Muscle of arm (tissue), 12 donors: ENCODE results near the gene ACKR3. TPM values are rescaled to one million over a fixed set of nuclear protein-coding genes. Genes with fewer than 3 reads are reported as not detected.

ENCODE experiments used
- DNase-seq: peaks from one replicate; pipeline ENCODE4 v3.0.0-alpha.2; 2013
- polyA plus RNA-seq, 12 donors: library from polyadenylated mRNA; unstranded; fragments of 120-200 nt; gene quantifications; one replicate each; pipeline ENCODE4 v1.2.1, GENCODE V29; 2013; ENCODE audit not compliant: insufficient read length in 12 of 12

Gene ACKR3
- polyA plus RNA-seq, 12 donors, result 17.7 to 67.0 (median 24.9) TPM; not detected in 1

GRCh38 chr2:236547725-236548124 is 21.9 kb upstream of the ACKR3 start:
- no peak for DNase-seq

DNA sequence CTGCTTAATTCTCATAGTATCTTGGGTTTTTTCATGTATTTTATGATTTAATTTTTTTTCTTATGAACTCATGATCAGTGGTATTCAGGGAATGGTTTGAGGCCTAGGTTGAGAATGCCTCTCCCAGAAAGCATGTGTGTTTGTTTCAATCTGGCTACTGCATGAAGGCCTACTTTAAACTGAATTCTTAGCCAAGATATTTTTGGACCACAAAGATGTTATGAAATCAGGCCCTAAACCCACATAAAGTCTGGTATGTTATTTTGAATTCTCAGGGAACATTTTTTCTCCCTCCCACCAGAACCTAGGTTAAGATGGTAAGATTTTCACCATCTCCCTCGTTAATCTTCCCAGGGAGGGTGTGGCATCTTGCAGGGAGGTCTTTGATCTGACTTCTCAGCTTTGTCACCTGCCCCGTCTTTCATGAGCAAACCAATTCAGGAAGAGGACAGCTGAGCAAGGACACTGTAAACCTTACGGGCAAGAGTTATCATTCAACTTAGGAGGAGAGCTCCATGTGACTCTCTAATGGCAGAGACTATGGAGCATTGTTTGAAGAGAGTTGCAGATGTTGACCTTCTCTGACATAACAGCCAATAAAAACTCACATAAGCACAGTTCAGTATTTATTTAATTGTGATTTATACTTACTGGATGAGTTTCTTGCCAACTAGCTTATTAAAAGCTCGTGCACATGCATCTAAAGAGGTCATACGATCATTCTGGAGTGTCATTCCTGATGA is 21.3 kb upstream of the ACKR3 start:
- DNase-seq, result no peak

- no peak for DNase-seq
Measured at GRCh38 chr2:236549165-236549564, 20.5 kb upstream of the ACKR3 start.

DNA sequence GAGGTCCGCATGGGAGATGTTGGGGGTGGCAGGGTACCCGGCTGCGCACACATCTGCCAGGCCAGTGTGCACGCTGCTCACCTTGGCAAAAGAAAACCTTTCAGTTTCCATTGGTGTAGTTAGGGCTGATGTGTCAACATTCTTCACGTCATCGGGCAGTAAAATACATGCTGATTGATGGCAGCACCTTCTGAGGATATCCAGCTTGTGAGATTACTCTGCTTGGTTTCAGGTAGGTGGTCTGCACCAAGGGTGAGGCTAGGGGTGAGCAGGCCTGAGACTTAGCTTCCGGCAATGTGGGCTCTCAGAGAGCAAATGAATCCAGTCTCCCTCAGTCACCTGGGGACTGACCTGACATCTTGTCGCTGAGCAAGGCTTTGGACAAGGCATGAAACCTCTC is 19.3 kb upstream of the ACKR3 start:
- no peak for DNase-seq

DNA sequence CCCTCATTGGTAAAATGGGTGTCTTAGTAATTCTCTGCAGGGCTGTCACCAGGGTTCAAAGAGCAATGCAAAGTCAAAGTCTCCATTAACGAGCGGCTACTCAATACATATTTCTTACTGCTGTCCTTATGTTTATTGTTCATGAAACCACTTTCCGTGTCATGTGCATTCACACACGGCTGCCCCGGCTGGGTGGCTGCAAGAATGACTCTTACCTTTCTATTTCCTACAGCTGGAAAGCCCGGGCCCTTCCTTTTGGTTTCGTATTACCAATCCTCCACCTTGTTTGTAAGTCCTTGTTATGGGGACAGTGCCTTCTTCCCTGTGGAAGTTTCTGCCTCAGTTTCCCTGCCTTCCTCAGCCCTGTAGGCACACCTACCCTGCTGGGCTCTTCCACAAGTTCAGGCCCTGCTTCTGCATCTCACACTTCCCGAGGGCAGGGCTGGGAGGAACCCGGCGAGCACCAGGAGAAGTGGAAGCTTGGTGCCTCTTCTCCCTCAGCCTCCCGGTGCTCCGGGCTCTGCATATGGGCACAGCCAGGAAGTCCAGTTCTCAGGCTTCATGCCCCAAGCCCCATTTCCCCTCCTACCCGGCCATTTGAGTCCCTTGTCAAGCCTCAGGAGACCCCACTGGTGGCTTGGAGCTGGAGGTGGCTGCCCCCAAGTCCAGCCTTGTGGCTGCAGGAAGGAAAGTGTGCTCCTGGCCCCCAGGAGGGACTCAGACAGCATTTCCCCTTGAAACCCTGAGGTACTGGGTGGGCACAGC is 18.7 kb upstream of the ACKR3 start:
- DNase-seq, result no peak

DNA sequence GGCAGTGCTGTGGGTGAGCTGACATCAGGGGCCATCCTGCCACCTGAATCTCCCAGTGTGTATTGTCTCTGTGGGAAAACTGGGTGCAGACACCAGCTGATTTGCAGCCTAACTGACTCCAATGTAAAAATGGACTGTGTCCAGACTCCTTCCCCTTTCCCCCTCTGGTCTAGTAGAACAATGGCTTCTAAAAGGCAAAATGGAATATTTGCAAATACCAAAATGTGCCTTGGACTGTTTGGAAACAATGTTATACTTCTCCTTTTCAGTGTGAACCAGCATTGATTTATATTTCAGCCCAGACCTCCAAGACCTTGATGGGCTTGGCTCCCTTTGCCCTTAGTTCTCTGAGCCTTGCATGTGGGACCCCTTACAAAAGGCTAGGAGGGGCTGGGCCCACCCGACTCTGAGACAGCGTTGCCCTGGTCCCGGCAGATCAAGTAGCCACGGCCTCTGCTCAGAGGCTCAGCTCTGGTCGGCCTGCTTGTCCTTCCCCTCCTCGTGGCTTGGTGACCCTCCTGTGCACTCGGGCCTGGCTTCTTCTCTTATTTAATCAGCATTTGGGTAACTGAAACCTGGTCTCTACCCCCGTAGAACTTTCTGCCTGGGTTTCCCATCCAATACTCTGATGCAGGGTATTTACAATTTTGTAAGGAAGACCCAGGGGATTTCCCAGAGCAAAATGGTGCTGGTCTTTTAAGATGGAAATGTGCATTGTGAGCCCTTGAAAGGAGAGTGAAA is 18.0 kb upstream of the ACKR3 start:
- DNase-seq, result no peak

- DNase-seq, result no peak
Measured at GRCh38 chr2:236552212-236552542, 17.4 kb upstream of the ACKR3 start.

GRCh38 chr2:236552581-236553363 is 16.9 kb upstream of the ACKR3 start:
- no peak for DNase-seq

GRCh38 chr2:236553522-236553921 is 16.1 kb upstream of the ACKR3 start:
- DNase-seq, result no peak

DNA sequence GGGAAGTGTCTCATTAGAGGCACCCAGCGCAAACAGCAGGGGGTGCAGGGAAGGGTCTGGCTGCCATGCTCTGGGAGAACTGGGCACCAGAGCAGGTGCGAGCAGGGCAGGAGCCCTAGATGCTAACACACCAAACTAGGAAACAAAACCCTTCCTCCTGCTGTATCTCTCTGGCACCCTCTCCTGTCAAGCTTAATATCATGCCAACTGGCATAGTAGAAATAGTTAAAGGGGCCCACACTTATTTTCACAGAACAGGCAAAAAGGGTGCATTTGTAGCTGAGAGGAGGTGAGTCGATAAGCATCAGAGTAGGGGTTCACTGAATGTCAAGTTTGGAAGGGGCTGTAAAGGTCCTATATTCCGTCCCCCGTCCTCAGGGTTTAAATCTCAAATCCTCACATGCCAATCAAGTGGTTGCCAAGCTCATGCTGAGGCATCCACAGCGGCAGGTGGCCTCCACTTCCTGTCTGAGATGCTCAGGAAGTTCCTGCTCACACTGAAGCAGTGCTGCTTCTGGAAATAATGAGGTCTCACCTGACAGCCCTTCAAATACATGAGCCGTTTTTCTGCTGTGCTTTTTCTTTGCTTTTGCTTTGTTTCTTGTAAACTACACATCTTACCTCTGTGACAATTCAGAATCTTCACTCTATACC is 14.9 kb upstream of the ACKR3 start:
- no peak for DNase-seq

- no peak for DNase-seq
Measured at GRCh38 chr2:236555481-236555880, 14.1 kb upstream of the ACKR3 start.

GRCh38 chr2:236557306-236558030 is 12.2 kb upstream of the ACKR3 start:
- no peak for DNase-seq

- no peak for DNase-seq
Measured at GRCh38 chr2:236558036-236558435, 11.6 kb upstream of the ACKR3 start.

- no peak for DNase-seq
Measured at GRCh38 chr2:236558993-236559978, 10.3 kb upstream of the ACKR3 start.

- no peak for DNase-seq
Measured at GRCh38 chr2:236561874-236562273, 7.8 kb upstream of the ACKR3 start.

DNA sequence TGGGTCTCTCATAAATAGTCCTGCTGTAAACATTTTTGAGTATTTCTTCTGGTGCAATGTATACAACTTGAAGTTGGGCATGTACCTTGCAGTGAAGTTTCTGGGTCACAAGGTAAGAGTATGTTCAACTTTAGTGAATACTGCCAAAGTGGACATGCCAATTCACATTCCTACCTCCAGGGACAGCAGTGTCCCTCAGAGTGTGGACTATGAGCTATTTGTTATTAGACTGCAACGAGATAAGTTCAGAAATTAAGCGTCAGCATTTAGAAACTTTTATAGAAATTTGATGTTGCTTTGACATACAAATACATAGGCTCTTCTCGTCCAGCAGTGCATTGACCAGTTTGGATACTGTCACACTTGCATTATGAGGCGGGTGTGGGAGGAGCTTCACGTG is 7.2 kb upstream of the ACKR3 start:
- no peak for DNase-seq

DNA sequence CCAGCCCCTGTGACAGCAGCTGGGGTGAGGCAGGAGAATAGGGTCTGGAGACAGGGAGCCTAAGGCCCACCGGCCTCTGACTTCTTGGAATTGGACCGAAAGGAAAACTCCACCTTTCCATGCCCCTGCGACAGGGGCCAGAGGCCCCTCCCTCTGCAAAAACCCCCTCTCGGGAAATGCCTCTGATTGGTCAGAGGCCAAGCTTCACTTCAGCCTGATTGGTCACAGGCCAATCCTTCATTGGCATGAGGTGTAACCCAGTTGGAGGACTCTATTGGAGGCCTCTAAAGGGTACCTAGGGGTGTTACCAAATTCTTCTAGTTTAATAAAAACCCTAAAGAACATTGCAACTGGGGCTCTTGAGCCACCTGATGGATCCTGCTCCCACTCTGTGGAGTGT is 5.7 kb upstream of the ACKR3 start:
- DNase-seq, result no peak

DNA sequence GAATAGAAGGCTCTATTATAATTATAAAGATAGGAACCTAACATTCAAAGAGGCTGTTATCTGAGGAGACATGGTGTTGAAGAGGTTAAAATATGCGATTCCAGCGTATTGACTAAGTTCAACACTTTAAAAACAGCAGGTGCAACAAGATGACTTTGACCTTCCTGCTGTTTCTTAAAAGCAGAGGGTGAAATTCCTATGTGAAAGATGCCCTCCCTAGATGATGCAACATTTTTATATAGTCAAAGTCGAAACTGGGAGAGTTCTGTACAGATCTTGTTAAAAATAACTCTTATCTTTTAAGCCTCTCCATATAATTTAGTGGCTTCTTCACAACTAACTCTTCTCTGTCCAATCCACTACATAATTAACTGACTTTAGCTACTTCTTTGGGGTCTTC is 4.4 kb upstream of the ACKR3 start:
- no peak for DNase-seq

DNA sequence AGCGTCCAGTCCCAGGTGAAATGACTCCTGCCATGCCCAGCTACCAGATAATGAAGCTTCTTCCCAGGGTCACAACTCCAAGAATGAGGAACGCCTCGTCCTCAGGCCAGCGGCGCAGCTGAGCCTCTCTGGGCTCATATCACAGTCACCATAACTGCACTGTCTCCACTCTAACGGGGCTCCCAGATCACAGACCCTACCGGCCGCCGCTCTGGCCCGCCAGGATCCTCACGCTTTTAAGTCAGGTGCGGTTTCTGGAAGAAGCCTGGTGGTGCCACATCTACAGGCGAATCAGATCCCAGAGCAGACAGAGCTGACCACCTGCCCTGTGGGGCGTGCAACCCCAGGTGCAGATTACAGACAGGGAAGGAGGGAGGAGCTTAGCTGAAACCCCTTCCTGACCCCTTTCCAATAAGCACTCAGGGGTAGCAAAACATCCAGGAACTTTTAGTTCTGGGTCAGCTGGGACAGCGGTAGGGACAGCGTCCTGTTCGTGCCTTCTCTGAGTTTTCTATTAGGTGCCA is 3.7 kb upstream of the ACKR3 start:
- no peak for DNase-seq
